ENCODE measurements around the gene ARMC10.
A peak's percentile ranks its signal among the peaks of the same experiment; 100 is the strongest.
"Not testable (repeated sequence)": the region's sequence is repeated elsewhere in the genome, so short reads cannot be mapped to it uniquely, and the experiment has no call there.

Gene ARMC10

GRCh38 chr7:103142494-103142893, 67.6 kb downstream of the ARMC10 start:
- H3K36me3 Mint-ChIP-seq (ENCODE audit: low read depth), result peaks cover 19% of the 10 kb centered on the region
- no peak overlapping the region for H3K4me3 Mint-ChIP-seq
- H3K27ac Mint-ChIP-seq, result peak overlapping the region in 1 of 3 experiments; percentile 56
- no peaks in the 10 kb centered on the region for H3K9me3 Mint-ChIP-seq
- H3K4me1 Mint-ChIP-seq, result peaks cover 35% of the 10 kb centered on the region
- TF ChIP-seq, protein P1, sequence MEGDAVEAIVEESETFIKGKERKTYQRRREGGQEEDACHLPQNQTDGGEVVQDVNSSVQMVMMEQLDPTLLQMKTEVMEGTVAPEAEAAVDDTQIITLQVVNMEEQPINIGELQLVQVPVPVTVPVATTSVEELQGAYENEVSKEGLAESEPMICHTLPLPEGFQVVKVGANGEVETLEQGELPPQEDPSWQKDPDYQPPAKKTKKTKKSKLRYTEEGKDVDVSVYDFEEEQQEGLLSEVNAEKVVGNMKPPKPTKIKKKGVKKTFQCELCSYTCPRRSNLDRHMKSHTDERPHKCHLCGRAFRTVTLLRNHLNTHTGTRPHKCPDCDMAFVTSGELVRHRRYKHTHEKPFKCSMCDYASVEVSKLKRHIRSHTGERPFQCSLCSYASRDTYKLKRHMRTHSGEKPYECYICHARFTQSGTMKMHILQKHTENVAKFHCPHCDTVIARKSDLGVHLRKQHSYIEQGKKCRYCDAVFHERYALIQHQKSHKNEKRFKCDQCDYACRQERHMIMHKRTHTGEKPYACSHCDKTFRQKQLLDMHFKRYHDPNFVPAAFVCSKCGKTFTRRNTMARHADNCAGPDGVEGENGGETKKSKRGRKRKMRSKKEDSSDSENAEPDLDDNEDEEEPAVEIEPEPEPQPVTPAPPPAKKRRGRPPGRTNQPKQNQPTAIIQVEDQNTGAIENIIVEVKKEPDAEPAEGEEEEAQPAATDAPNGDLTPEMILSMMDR (IDR thresholded peaks at IDR 0.05; ENCODE audit: unreplicated experiment in 3 of 3), result no peak
- H3K27me3 Mint-ChIP-seq (ENCODE audit: low read depth), result no peaks in the 10 kb centered on the region

DNA sequence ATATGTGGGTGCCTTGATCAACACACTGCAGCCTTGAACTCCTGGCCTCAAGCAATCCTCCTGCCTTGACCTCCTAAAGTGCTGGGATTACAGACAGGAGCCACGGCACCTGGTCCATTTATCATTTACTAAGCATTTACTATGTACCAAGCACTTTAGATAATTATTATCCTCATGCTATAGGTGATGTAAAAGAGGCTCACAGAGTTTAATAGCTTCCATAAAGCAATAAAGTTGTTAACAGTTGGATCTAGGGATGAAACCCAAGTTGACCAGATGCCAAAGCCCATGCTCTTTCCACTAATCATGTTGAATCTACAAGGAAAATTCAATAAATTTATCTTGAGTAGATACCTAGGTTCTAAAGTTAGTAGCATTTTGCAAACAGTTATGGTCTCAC, 68.9 kb downstream of the ARMC10 start:
- no peak overlapping the region for H3K4me3 Mint-ChIP-seq
- no peaks in the 10 kb centered on the region for H3K9me3 Mint-ChIP-seq
- peaks cover 47% of the 10 kb centered on the region for H3K4me1 Mint-ChIP-seq
- H3K36me3 Mint-ChIP-seq (ENCODE audit: low read depth), result peaks cover 19% of the 10 kb centered on the region
- no peaks in the 10 kb centered on the region for H3K27me3 Mint-ChIP-seq (ENCODE audit: low read depth)
- TF ChIP-seq, protein P1 (IDR thresholded peaks at IDR 0.05; ENCODE audit: unreplicated experiment in 3 of 3), result no peak
- H3K27ac Mint-ChIP-seq, result no peak overlapping the region

DNA sequence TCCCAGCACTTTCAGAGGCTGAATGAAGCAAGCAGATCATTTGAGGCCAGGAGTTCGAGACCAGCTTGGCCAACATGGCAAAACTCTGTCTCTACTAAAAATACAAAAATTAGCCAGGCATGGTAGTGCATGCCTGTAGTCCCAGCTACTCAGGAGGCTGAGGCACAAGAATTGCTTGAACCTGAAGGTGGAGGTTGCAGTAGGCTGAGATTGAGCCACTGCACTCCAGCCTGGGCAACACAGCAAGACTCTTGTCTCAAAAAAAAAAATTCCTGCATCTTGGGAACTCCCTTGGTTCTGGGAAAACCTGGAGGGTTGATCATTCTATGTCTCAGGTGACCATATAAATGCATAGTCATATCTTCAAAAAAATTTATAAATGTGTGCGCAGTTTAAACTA, 69.8 kb downstream of the ARMC10 start:
- H3K4me1 Mint-ChIP-seq, result peaks cover 51% of the 10 kb centered on the region
- H3K4me3 Mint-ChIP-seq; H3K9me3 Mint-ChIP-seq; H3K27ac Mint-ChIP-seq; H3K27me3 Mint-ChIP-seq (ENCODE audit: low read depth): not testable (repeated sequence)
- peaks cover 19% of the 10 kb centered on the region for H3K36me3 Mint-ChIP-seq (ENCODE audit: low read depth)

DNA sequence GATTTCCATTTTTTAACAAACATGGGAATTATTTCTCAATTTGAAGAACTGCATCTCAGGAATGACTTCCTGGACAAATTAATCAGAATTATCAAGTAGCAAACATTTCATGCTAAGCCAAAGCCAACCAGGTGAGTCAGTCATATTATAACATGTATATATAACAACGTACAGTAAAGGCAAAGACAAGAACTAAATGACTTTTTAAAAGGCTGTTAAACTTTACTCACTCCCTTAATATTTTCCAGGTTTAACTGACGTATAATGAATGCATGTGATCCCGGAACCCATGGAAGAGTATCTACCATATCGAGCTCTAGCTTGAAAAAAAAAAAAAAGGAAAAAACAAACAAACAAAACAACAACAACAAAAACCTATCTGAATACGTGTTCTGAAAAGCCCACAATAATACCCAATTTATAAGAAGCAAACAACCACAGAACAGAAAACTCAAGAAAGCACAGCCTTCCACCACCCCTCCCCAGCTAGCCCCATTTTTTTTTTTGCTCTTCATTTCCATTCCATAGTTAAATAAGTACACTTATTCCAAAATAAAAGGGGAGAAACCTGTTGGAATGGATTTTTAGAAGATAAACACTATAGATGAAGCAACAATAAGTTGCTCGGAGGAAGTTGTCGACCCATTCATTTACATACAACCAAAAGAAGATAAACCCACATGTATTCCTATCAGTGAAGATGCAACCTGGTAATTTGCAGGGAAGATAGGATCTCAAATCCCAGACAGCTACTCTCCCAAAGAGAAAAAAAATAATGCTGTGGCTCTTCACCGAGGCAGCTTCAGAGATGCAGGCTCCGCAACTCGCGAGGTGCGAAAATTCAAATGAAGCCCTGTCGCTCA, 73.4 kb downstream of the ARMC10 start:
- Mint-ChIP-seq H3K27me3 (ENCODE audit: low read depth) (no peaks in the 10 kb centered on the region), H3K4me3 (peak overlapping the region; percentile 94 to 98 (median 95)), H3K4me1 (peaks cover 41% of the 10 kb centered on the region), H3K27ac (peak overlapping the region; percentile 99 to 100 (median 100)), H3K36me3 (ENCODE audit: low read depth) (peaks cover 1% of the 10 kb centered on the region), H3K9me3 (no peaks in the 10 kb centered on the region)
- TF ChIP-seq, protein P1 (IDR thresholded peaks at IDR 0.05; ENCODE audit: unreplicated experiment in 3 of 3), result no peak
